ENCODE results near the gene AHCYL2. TPM values are rescaled to one million over a fixed set of nuclear protein-coding genes. Genes with fewer than 3 reads are reported as not detected.

The AHCYL2 gene
- total RNA-seq, 1 experiment from 2014 or later = 25.6 TPM

DNA sequence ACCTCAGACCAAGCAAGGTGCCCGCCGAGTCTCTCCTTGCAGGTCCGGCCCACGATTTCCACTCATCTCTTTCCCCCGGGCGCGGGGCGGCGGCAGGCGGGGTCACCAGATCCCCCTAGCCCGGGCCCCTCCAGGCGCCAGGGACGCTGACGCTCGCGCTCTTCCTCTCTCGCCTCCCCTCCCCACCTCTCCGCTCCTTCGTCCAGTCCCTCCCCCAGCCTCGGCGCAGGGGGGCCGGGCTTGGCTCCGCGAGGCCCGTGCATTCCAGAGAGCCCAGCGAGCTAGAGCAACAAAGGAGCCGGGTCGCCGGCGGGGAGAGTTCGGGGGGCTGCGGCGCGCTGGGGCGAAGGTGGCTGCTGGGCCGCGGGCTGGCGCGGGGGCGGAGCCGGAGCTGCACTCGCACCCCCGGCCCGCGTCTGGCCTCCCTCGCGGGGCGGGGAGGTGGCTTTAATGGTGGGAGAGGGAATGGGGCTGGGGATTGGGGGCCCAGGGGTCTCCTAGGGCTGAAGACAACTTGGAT is 36.4 kb upstream of the AHCYL2 start, which contains the start of gene SMO (continued):
- TF ChIP-seq FOXK1 (CRISPR knock-in tag; IDR thresholded peaks at IDR 0.05) (peak; percentile 80; the same call in 1 of the 2 replicates), ZNF317 (CRISPR knock-in tag; IDR thresholded peaks at IDR 0.05; ENCODE audit: borderline replicate concordance, low read depth) (0 out of 2 replicates have a peak, but pooled peaks have one; percentile 42), ZNF396 (CRISPR knock-in tag; IDR thresholded peaks at IDR 0.05; ENCODE audit: borderline replicate concordance) (no peak)
- TF ChIP-seq, protein P1, sequence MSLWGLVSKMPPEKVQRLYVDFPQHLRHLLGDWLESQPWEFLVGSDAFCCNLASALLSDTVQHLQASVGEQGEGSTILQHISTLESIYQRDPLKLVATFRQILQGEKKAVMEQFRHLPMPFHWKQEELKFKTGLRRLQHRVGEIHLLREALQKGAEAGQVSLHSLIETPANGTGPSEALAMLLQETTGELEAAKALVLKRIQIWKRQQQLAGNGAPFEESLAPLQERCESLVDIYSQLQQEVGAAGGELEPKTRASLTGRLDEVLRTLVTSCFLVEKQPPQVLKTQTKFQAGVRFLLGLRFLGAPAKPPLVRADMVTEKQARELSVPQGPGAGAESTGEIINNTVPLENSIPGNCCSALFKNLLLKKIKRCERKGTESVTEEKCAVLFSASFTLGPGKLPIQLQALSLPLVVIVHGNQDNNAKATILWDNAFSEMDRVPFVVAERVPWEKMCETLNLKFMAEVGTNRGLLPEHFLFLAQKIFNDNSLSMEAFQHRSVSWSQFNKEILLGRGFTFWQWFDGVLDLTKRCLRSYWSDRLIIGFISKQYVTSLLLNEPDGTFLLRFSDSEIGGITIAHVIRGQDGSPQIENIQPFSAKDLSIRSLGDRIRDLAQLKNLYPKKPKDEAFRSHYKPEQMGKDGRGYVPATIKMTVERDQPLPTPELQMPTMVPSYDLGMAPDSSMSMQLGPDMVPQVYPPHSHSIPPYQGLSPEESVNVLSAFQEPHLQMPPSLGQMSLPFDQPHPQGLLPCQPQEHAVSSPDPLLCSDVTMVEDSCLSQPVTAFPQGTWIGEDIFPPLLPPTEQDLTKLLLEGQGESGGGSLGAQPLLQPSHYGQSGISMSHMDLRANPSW (CRISPR knock-in tag; conservative IDR thresholded peaks at IDR 0.05; ENCODE audit: low read depth) = no peak
- TF ChIP-seq, protein P2, sequence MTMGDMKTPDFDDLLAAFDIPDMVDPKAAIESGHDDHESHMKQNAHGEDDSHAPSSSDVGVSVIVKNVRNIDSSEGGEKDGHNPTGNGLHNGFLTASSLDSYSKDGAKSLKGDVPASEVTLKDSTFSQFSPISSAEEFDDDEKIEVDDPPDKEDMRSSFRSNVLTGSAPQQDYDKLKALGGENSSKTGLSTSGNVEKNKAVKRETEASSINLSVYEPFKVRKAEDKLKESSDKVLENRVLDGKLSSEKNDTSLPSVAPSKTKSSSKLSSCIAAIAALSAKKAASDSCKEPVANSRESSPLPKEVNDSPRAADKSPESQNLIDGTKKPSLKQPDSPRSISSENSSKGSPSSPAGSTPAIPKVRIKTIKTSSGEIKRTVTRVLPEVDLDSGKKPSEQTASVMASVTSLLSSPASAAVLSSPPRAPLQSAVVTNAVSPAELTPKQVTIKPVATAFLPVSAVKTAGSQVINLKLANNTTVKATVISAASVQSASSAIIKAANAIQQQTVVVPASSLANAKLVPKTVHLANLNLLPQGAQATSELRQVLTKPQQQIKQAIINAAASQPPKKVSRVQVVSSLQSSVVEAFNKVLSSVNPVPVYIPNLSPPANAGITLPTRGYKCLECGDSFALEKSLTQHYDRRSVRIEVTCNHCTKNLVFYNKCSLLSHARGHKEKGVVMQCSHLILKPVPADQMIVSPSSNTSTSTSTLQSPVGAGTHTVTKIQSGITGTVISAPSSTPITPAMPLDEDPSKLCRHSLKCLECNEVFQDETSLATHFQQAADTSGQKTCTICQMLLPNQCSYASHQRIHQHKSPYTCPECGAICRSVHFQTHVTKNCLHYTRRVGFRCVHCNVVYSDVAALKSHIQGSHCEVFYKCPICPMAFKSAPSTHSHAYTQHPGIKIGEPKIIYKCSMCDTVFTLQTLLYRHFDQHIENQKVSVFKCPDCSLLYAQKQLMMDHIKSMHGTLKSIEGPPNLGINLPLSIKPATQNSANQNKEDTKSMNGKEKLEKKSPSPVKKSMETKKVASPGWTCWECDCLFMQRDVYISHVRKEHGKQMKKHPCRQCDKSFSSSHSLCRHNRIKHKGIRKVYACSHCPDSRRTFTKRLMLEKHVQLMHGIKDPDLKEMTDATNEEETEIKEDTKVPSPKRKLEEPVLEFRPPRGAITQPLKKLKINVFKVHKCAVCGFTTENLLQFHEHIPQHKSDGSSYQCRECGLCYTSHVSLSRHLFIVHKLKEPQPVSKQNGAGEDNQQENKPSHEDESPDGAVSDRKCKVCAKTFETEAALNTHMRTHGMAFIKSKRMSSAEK (CRISPR knock-in tag; IDR thresholded peaks at IDR 0.05; ENCODE audit: borderline replicate concordance) = no peak
- TF ChIP-seq, protein P3, sequence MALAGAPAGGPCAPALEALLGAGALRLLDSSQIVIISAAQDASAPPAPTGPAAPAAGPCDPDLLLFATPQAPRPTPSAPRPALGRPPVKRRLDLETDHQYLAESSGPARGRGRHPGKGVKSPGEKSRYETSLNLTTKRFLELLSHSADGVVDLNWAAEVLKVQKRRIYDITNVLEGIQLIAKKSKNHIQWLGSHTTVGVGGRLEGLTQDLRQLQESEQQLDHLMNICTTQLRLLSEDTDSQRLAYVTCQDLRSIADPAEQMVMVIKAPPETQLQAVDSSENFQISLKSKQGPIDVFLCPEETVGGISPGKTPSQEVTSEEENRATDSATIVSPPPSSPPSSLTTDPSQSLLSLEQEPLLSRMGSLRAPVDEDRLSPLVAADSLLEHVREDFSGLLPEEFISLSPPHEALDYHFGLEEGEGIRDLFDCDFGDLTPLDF (CRISPR knock-in tag; IDR thresholded peaks at IDR 0.05) = peak; percentile 80; the same call in 1 of the 2 replicates
- TF ChIP-seq, protein P4, sequence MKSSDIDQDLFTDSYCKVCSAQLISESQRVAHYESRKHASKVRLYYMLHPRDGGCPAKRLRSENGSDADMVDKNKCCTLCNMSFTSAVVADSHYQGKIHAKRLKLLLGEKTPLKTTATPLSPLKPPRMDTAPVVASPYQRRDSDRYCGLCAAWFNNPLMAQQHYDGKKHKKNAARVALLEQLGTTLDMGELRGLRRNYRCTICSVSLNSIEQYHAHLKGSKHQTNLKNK (CRISPR knock-in tag; IDR thresholded peaks at IDR 0.05) = 0 out of 2 replicates have a peak, but pooled peaks have one; percentile 35

DNA sequence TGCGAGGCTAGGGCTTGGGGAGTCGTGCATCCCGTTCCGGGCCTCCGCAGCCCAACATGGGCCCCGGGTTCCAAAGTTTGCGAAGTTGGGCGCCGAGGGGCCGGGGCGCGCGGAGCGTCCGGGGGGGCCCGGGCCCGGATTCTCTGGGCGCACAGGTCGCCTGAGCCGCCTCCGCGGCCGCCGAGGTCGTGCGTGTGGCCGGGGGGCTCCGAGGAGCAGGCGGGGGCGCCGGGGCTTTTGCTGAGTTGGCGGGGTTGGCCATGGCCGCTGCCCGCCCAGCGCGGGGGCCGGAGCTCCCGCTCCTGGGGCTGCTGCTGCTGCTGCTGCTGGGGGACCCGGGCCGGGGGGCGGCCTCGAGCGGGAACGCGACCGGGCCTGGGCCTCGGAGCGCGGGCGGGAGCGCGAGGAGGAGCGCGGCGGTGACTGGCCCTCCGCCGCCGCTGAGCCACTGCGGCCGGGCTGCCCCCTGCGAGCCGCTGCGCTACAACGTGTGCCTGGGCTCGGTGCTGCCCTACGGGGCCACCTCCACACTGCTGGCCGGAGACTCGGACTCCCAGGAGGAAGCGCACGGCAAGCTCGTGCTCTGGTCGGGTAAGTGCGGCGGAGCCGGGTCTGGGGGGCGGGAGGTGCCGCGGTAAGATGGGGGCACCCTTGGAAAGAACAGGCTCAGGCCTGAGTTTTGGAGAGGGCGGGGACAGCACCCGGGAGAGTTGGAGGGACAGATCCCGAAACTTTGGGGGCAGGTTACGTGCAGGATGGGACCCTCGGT is 35.8 kb upstream of the AHCYL2 start:
- DNase-seq (ENCODE audit: low spot score) = peak; percentile 46
- peak overlapping the region; percentile 53; the same call in 1 of the 2 replicates for H3K27ac Mint-ChIP-seq
- H3K4me1 Mint-ChIP-seq = peaks cover 41% of the 10 kb centered on the region
- H3K27me3 Mint-ChIP-seq (ENCODE audit: low read depth) = peaks cover 30% of the 10 kb centered on the region
- 0 out of 2 replicates have a peak, but pooled peaks cover 4% of the 10 kb centered on the region for H3K9me3 Mint-ChIP-seq
- ChIA-PET POLR2A (interaction anchor here (0.5 to 2.4 kb wide), 7 partner anchors 20 to 316 kb away, joined by 3 to 27 read pairs (median 4); partner anchors contain the start of genes AHCYL2 and TNPO3), CTCF (interaction anchor here (0.7 to 5.8 kb wide), 9 partner anchors 19 to 179 kb away, joined by 3 to 36 read pairs (median 5); no protein-coding TSS in a partner anchor)
- ATAC-seq = peak; percentile 19
- H3K36me3 Mint-ChIP-seq = peaks cover 13% of the 10 kb centered on the region
- peak overlapping the region; percentile 96 for H3K4me3 Mint-ChIP-seq
- TF ChIP-seq MXD4 (CRISPR knock-in tag; IDR thresholded peaks at IDR 0.05; ENCODE audit: borderline replicate concordance) = no peak
- no peak for TF ChIP-seq CBFB (CRISPR knock-in tag; IDR thresholded peaks at IDR 0.05; ENCODE audit: low read depth)
- TF ChIP-seq ZNF416 (CRISPR knock-in tag; IDR thresholded peaks at IDR 0.05) = no peak
- no peak for TF ChIP-seq NFE2L1 (CRISPR knock-in tag; IDR thresholded peaks at IDR 0.05)
- TF ChIP-seq, protein P5, sequence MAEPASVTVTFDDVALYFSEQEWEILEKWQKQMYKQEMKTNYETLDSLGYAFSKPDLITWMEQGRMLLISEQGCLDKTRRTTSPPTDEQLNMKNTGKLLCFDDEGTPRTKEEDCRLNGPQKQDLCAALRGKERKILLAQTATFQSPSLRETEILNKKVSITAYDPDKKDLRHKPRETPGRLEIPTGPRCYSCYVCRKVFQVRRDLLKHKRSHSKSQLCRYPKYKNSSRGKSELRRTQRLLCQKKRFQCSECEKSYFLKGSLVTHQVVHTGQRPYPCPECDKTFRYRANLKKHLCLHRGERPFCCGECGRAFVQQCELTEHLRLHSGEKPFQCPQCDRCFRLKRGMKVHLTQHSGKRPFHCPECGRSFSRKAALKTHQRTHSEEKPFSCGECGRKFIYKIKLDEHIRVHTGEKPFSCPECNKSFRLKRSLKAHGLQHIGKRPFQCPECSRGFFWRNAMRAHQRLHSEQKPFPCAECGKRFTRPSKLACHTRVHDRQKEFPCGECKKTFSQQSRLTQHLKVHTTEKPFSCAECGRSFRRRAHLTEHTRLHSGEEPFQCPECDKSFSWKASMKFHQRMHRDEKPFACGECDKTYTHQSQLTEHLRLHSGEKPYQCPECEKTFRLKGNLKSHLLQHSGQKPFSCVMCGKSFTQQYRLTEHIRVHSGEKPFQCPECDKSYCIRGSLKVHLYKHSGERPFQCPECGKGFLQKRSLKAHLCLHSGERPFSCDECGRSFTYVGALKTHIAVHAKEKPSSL (CRISPR knock-in tag; conservative IDR thresholded peaks at IDR 0.05) = no peak
- TF ChIP-seq NFYB (CRISPR knock-in tag; conservative IDR thresholded peaks at IDR 0.05; ENCODE audit: low read depth) = no peak
- TF ChIP-seq NFATC4 (CRISPR knock-in tag; IDR thresholded peaks at IDR 0.05) = no peak; the same call in 1 of the 2 replicates
- TF ChIP-seq, protein P6, sequence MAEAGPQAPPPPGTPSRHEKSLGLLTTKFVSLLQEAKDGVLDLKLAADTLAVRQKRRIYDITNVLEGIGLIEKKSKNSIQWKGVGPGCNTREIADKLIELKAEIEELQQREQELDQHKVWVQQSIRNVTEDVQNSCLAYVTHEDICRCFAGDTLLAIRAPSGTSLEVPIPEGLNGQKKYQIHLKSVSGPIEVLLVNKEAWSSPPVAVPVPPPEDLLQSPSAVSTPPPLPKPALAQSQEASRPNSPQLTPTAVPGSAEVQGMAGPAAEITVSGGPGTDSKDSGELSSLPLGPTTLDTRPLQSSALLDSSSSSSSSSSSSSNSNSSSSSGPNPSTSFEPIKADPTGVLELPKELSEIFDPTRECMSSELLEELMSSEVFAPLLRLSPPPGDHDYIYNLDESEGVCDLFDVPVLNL (CRISPR knock-in tag; IDR thresholded peaks at IDR 0.05; ENCODE audit: borderline replicate concordance, low read depth) = no peak
- TF ChIP-seq, protein P7, sequence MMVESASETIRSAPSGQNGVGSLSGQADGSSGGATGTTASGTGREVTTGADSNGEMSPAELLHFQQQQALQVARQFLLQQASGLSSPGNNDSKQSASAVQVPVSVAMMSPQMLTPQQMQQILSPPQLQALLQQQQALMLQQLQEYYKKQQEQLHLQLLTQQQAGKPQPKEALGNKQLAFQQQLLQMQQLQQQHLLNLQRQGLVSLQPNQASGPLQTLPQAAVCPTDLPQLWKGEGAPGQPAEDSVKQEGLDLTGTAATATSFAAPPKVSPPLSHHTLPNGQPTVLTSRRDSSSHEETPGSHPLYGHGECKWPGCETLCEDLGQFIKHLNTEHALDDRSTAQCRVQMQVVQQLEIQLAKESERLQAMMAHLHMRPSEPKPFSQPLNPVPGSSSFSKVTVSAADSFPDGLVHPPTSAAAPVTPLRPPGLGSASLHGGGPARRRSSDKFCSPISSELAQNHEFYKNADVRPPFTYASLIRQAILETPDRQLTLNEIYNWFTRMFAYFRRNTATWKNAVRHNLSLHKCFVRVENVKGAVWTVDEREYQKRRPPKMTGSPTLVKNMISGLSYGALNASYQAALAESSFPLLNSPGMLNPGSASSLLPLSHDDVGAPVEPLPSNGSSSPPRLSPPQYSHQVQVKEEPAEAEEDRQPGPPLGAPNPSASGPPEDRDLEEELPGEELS (CRISPR knock-in tag; IDR thresholded peaks at IDR 0.05) = no peak
- 0 out of 2 replicates have a peak, but pooled peaks have one; percentile 30 for TF ChIP-seq CREM (CRISPR knock-in tag; IDR thresholded peaks at IDR 0.05)
- TF ChIP-seq ESRRA (CRISPR knock-in tag; IDR thresholded peaks at IDR 0.05; ENCODE audit: borderline replicate concordance) = no peak
- TF ChIP-seq OVOL2 (CRISPR knock-in tag; IDR thresholded peaks at IDR 0.05; ENCODE audit: borderline replicate concordance) = no peak
